Stimulated activated CD4-positive, alpha-beta T cell treated with anti-CD3 and anti-CD28 coated beads, Interleukin-2, amount 100 ng/mL, for 4 hours (primary cell): ENCODE measurements around the gene FHIT.

Experiments
- DNase-seq: peaks from one replicate; pipeline ENCODE4 v3.0.0-alpha.2; 2020; ENCODE audit warnings: low read depth

FHIT gene

DNA sequence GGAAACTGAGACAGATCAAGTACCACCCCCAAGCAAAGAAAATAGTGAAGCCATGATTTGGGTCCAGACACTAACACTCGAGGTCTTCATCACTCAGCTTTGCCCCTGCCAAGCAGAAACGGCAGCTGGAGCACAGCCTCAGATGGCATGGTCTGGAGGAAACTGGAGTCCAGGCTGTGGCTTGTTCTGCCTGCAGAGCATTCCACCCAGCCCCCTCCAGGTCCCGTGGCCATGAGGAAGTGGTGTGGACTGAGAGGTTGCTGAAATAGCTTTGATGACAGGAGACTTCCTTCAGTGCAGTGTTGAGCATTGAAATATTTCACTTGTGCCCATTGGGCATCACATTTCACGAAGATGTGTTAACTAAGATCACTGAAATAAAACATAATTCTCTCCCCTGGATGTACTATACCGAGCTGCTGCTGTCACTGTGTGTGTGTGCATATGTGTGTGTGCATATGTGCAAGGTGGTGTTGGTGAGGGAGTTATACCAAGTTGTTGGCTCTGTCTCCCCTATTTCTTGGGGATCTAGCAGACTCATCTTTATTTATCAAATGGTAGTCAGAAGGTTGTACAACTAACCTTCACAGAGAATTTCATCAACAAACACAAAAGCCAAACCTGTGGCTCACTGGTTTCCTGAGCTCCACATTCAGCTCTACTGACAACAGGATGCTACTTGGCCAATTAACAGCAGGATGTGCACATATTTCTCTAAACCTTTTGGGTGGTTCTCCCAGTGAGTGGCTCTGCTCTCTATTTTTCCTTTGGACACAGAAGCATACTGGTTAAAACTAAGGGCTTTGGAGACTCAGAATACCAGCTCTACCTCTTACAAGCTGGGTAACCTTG is 1541.3 kb downstream of the FHIT start:
- DNase-seq = no peak

DNA sequence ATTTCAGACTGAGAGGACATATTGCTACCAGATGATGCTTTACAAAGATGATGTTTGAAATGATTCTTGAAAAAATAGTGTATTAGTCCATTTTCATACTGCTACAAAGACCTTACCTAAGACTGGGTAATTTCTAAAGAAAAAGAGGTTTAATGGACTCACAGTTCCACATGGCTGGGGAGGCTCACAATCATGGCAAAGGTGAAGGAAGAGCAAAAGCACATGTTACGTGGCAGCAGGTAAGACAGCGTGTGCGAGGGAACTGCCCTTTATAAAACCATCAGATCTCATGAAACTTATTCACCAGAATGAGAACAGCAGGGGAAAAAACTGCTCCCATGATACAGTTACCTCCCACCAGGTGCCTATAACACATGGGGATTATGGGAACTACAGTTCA is 1543.0 kb downstream of the FHIT start:
- DNase-seq = no peak

DNA sequence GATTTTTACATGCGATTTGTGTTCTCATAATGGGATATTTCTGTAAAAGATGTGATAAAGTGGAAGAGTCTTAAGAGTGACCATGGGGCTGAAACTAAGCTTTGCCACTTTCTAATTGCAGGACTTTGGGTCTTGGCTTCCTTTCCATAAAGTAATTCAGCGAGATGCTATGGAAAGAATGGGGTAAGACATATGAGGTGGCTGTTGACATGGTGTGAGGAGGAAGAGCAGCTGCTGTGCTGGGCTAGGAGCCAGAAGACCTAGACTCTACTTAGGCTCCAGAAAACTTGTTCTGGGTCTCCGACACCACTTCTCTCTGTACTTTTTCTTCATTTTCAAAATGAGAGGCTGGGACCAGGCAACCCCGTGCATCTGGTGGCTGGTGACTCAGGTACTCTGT is 1547.0 kb downstream of the FHIT start:
- DNase-seq = no peak

DNA sequence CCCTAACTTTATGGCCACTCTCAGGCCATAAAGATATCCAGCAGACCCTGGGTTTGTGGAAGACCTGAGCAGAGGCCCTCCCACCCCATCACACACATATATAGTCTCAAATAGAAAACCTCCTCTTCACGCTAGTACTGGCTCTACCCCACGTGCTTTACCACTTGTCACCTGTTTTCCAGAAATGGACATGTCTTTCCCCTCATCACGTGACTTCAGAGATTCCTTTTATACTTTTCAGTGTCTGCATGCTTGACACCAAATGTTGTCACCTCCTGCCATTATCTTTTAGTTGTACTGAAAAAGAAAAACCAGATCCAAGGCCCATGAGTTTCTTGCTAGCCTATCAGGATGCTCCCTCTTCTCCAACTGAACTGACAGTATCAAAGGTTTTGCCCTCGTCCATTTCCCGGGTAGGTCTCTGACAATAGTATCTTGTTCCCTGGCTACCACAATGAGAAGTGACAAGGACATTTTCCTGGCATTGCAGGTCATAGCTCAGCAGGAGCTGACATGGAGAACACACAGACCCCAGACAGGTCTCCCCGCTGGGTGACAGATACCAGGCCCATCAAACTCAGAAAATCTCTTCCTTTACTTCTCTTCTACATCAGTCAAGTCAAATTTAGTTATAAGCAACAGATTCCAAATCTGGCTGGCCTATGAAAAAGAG is 1551.5 kb downstream of the FHIT start:
- no peak for DNase-seq
